GM18858 (cell line): ENCODE results near the gene WDR20.
"Not testable (repeated sequence)": the region's sequence is repeated elsewhere in the genome, so short reads cannot be mapped to it uniquely, and the experiment has no call there.

Experiments used
- ATAC-seq: cut with Tn5 transposase; IDR thresholded peaks from one replicate; pipeline ENCODE4 v1.9.1; 2021; ENCODE audit not compliant: unreplicated experiment

The WDR20 gene

GRCh38 chr14:102164241-102164641 lies 24.5 kb downstream of the WDR20 start:
- no peak for ATAC-seq

GRCh38 chr14:102164965-102165364 lies 25.3 kb downstream of the WDR20 start:
- ATAC-seq: no peak

- no peak for ATAC-seq
Measured at GRCh38 chr14:102170061-102170460, 30.4 kb downstream of the WDR20 start.

GRCh38 chr14:102171173-102172020 lies 31.7 kb downstream of the WDR20 start:
- ATAC-seq: no peak

GRCh38 chr14:102172021-102172272 lies 32.2 kb downstream of the WDR20 start:
- not testable (repeated sequence) for ATAC-seq

DNA sequence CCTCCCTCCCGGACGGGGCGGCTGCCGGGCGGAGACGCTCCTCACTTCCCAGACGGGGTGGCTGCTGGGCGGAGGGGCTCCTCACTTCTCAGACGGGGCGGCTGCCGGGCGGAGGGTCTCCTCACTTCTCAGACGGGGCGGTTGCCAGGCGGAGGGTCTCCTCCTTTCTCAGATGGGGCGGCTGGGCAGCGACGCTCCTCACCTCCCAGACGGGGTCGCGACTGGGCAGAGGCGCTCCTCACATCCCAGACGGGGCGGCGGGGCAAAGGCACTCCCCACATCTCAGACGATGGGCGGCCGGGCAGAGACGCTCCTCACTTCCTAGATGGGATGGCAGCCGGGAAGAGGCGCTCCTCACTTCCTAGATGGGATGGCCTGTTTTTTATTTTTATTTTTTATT lies 33.0 kb downstream of the WDR20 start:
- not testable (repeated sequence) for ATAC-seq

DNA sequence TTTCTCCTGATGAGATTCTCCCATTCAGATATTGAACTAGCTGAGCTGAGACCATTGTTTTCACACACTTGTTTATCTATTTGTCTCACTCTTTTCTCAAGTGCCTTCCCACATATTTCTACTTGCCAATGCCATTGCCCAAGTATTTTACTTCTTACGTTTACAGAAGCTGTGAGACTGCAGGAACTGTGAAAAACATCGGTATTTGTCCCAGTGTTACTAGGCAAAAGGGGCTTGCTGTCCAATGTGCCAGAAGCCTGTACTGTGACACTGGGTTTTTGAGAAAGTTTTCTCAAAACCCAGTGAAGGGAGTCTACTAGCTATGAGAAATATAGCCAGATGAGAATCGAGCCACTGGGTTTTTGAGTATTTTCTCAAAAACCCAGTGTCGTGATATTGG lies 37.5 kb downstream of the WDR20 start:
- ATAC-seq: no peak

GRCh38 chr14:102178806-102179205 lies 39.1 kb downstream of the WDR20 start:
- ATAC-seq: no peak

- no peak for ATAC-seq
Measured at GRCh38 chr14:102180248-102180998, 40.7 kb downstream of the WDR20 start.

- no peak for ATAC-seq
Measured at GRCh38 chr14:102181187-102181586, 41.5 kb downstream of the WDR20 start.

DNA sequence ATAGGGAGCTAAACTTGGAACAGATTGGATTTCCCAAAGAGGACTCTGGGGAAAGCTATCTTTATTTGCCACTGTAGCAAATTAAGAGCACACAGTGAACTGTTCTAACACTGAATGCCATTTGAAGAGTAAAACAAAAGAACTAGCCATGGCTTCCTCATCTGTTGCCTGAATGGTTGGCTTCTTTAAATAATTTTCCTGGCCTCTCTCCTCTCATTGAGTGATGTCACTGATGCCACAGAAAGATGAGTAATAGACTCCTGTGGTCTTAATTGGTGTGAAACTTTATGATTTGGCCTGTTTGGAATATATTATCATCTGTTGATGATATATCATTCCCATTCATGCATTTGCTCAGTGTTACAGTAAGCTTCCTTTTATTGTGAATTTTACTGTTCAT lies 42.5 kb downstream of the WDR20 start:
- ATAC-seq: no peak

- ATAC-seq: no peak
Measured at GRCh38 chr14:102182936-102183619, 43.4 kb downstream of the WDR20 start.

DNA sequence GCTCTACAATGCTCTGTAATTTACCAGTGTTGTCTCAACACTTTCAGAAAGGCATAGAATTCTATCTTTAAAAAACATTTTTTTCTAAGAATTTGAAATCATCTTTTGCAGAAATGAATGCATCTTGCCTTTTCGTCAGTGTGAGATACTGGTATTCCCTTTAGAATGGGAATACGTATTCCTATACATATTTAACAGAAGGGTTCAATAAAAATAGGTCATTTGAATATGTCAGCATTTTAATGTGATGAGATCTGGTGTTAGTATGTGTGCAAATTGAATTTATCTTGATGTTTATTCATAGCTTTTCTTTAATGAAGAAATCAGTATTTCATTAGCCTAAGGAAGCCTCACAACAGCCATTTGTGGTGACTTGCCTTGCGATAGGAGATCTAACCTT lies 44.2 kb downstream of the WDR20 start:
- no peak for ATAC-seq

- no peak for ATAC-seq
Measured at GRCh38 chr14:102184316-102185035, 44.8 kb downstream of the WDR20 start.

GRCh38 chr14:102185360-102185759 lies 45.7 kb downstream of the WDR20 start:
- ATAC-seq: no peak

DNA sequence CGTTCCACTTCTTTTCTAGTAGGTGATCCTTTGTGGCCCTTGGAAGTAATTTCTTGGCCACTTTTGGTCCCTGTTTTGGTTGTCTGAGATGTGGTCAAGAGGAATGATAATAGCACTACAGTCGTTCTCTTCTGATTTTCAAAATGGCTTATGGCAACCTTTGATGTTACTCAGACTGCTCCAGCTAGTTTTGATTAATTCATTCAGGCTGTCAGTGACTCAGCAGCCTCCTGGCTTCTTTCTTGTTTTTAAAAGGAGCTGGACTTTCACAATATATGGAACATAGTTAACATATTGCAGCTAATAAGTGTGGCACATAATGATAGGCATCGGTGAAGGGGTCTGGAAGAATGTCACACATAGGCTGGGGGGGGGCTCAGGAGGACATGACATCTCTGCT lies 47.3 kb downstream of the WDR20 start:
- ATAC-seq: no peak

GRCh38 chr14:102187568-102188001 lies 47.9 kb downstream of the WDR20 start:
- ATAC-seq: no peak

- no peak for ATAC-seq
Measured at GRCh38 chr14:102188187-102188586, 48.5 kb downstream of the WDR20 start.

GRCh38 chr14:102189874-102190273 lies 50.2 kb downstream of the WDR20 start:
- ATAC-seq: no peak

DNA sequence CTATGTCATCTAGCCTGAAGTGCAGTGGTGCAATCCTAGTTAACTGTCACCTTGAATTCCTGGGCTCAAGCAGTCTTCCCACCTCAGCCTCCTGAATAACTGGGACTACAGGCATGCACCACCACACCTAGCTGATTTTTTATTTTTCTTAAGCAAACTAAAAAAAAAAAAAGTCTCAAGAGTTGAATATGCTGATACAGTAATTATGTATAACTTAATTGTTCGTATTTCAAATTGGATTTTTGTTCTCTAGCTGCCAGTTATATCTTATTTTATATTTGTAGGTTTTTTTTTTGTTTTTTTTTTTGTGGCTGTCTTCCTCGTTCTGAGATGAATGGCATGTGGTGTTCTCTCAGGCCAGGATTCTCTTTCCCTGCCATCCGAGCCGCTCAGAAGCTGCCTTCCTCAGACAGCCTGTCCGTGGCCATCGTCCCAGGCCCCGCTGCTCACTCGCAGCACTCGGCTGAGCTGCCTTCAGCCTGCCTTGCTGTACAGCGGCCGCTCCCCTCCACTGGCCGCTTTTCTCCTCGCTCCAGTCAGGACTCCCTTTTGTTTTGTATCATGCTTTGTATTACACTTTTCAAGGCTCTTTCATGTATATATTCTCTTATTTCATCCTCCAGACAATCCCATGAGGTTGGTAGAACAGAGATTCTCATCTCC lies 53.3 kb downstream of the WDR20 start:
- no peak for ATAC-seq

- ATAC-seq: no peak
Measured at GRCh38 chr14:102194856-102195255, 55.2 kb downstream of the WDR20 start.
